DMS79 (cell line): ENCODE data around the gene C16orf86.
"Not testable (repeated sequence)": the region's sequence is repeated elsewhere in the genome, so short reads cannot be mapped to it uniquely, and the experiment has no call there.

Experiments
- DNase-seq: peaks from one replicate; lab custom pipeline; 2025; lab: John Stamatoyannopoulos, UW

The C16orf86 gene

GRCh38 chr16:67693517-67694285 is 27.1 kb downstream of the C16orf86 start:
- not testable (repeated sequence) for DNase-seq

- peak; percentile 12 for DNase-seq
Observed at GRCh38 chr16:67694611-67695010, 28.0 kb downstream of the C16orf86 start.

GRCh38 chr16:67697422-67698185 is 31.0 kb downstream of the C16orf86 start:
- no peak for DNase-seq

DNA sequence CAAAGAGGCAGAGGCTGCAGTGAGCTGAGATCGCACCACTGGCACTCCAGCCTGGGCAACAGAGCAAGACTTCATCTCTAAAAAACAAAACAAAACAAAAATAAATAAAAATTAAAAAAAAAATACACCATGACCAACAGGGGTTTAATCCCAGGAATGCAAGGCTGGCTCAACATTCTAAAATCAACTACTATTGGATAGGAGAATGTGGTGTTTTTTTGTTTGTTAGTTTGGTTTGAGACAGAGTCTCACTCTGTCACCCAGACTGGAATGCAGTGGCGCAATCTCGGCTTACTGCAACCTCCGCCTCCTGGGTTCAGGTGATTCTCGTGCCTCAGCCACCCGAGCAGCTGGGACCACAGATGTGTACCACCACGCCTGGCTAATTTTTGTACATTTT is 32.7 kb downstream of the C16orf86 start:
- no peak for DNase-seq

DNA sequence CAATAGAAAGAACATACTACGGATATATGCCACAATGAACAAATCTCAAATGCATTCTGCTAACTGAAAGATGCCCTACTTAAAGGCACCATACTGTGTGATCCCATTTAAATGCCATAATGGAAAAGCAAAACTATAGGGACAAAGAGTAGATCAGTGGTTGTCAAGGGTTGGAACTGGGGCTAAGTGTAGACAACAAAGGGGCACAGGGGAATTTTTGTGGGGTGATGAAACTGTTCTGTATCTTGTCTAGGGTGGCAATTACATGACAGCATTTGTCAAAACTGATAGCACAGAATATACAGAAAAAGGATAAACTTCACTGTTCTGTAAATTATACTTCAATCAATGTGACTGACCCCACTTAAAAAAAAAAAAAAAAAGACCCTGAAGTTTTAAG is 34.8 kb downstream of the C16orf86 start:
- DNase-seq = no peak

- no peak for DNase-seq
Observed at GRCh38 chr16:67702130-67702529, 35.5 kb downstream of the C16orf86 start.

DNA sequence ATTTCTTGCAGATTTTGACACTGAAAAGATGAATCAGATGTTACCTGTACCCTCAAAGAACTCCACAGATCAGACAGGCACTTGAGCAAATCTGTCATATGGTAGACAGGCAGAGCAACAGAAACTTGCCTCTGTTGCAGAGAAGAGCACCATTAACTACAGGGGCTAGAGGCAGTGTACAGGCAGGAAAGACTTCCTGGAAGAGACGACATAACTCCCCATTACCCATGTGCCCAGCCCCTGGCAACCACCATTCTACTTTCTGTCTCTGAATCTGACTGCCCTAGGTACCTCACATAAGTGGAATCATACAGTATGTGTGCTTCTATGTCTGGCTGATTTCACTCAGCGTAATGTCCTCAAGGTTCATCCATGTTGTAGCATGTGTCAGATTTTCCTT is 37.0 kb downstream of the C16orf86 start:
- DNase-seq = no peak

DNA sequence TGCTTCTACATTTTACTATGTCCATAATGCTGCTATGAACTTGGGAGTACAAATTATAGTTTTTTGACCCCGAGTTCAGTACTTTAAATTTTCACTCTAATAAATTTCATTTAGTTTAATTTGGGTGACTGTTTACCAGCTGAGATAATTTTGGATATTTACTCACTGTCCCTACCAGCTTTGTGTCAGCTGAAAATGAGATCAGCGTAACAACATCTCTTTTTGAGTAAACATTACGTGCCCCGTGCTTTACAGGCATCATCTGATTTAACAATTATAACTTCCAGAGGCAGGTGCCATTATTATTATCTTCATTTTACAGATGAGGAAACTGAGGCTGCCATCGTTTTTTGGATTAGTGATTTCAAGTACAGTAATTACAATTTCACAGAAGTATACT is 37.5 kb downstream of the C16orf86 start:
- DNase-seq = no peak

- DNase-seq = no peak
Observed at GRCh38 chr16:67707210-67707609, 40.6 kb downstream of the C16orf86 start.

DNA sequence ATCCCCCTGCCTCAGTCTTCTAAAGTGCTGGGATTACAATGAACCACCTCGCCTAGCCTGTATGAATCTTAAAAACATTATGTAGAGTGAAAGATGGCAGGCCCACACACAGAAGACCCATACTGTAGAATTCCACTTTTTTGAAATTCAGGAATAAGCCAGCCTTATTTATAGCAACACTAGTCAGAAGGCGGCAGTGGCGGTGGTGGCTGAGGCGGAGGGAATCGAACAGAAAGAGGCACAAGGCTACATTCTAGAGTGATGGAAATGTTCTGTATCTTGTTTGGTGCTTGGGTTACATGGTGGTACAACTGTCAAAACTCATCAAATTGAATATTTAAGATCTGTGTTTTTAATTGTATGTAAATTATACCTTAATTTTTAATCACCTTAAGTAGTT is 41.2 kb downstream of the C16orf86 start:
- no peak for DNase-seq

GRCh38 chr16:67708368-67708771 is 41.8 kb downstream of the C16orf86 start:
- no peak for DNase-seq

- no peak for DNase-seq
Observed at GRCh38 chr16:67709050-67709449, 42.4 kb downstream of the C16orf86 start.

DNA sequence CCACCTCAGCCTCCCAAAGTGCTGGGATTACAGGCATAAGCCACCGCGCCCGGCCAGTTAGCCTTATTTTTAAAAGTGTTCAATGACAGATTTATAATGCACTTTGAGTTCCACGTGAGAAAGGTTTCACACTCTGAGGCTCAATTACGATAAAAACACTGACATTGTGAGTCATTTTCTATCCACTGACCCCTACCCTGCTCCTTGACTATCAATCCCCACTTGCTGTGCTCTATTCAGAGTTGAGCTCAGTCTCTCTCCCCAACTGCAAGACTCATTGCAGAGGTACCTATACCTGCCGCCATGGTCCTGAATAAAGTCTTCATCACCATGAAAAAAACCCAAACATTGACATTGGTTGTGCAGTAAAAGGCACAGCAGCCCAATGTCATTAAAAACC is 44.0 kb downstream of the C16orf86 start:
- DNase-seq = no peak

DNA sequence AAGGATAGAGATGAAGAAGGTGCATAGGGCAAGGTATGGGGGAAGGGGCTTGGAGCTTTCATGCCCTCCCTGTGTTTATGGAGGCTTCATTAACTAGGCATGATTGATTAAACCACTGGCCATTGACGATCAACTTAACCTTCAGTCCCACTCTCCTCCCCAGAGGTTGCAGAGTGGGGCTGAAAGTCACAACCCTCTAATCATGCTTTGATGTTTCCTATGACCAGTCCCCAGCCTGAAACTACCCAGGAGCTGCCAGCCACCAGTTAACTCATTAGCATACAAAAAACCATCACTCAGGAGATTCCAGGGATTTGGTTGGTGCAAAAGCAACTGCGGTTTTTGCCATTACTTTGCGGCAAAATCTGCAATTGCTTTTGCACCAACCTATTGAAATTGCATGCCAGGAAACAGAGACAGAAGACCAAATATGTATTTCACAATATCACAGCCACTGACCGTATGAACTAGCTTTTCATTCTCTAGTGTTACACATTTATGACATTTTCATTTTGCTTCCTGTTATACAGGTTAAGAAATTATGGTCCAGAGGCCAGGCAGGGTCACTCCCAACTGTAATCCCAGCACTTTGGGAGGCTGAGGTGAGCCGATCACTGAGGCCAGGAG is 47.1 kb downstream of the C16orf86 start:
- DNase-seq = no peak

- DNase-seq = no peak
Observed at GRCh38 chr16:67714522-67714921, 47.9 kb downstream of the C16orf86 start.

- no peak for DNase-seq
Observed at GRCh38 chr16:67716097-67716496, 49.5 kb downstream of the C16orf86 start.
